ENCODE measurements around the gene RHEB. TPM values are rescaled to one million over a fixed set of nuclear protein-coding genes. Genes with fewer than 3 reads are reported as not detected.

Gene RHEB
- total and polyA plus RNA-seq, 2 of the 13 experiments (the other 11 are each of a cell fraction or from before 2014, with no cell fraction given), result 55.0 to 77.6 TPM

- TF ChIP-seq ZNF670 (CRISPR knock-in tag; IDR thresholded peaks at IDR 0.05; ENCODE audit: borderline replicate concordance) (no peak), ZSCAN29 (CRISPR knock-in tag; conservative IDR thresholded peaks at IDR 0.05) (no peak)
These were observed 81.7 kb downstream of the RHEB start (continued) for GRCh38 chr7:151437866-151438516.

GRCh38 chr7:151437159-151437553 is 82.5 kb downstream of the RHEB start:
- DNase-seq (ENCODE audit: low spot score) (no peak), FAIRE-seq (no peak), ATAC-seq (no peak)
- H3K9me3 ChIP-seq (ENCODE audit: low read length), result no peaks in the 10 kb centered on the region
- no peaks in the 10 kb centered on the region for H3K4me1 ChIP-seq (ENCODE audit: insufficient read depth, low read length)
- no peak overlapping the region for H3K4me2 ChIP-seq (ENCODE audit: low read depth, low read length)
- H2AFZ ChIP-seq (ENCODE audit: low read length), result no peak overlapping the region
- H3K27me3 ChIP-seq (ENCODE audit: control insufficient read depth in 1 of 2, insufficient read depth in 2 of 2, low read length in 2 of 2), result peaks cover 19 to 80% of the 10 kb centered on the region in 2 experiments
- TF ChIP-seq RELA (CRISPR knock-in tag; IDR thresholded peaks at IDR 0.05), result no peak
- TF ChIP-seq ZNF136 (CRISPR knock-in tag; IDR thresholded peaks at IDR 0.05; ENCODE audit: low read depth), result no peak
- H4K20me1 ChIP-seq (ENCODE audit: insufficient read depth, low read length), result no peaks in the 10 kb centered on the region
- ChIA-PET CTCF (ENCODE audit: low intra/inter-chr PET ratio, low total read pairs) (no interaction called here), POLR2A (no interaction called here)
- H3K27ac ChIP-seq (ENCODE audit: extremely low read length, insufficient read depth, low read length), result no peak overlapping the region
- no peaks in the 10 kb centered on the region for H3K79me2 ChIP-seq (ENCODE audit: insufficient read depth, low read length)
- WGBS (ENCODE audit: low lambda C conversion rate), result 0% methylated on average over 1 of the region's 13 CpGs
- no peak overlapping the region for H3K9ac ChIP-seq (ENCODE audit: insufficient read depth, low read depth, low read length)
- in situ Hi-C loops (cut with HindIII; ENCODE audit: extremely low pct_ligation_motif_present, low pct_unique_long_range_greater_than_20kb), result no loop called here
- intact Hi-C loops (cut with micrococcal nuclease; ENCODE audit: unreplicated experiment), result no loop called here
- BruUV-seq (replicated peaks), result no TSS peak
- no peaks in the 10 kb centered on the region for H3K36me3 ChIP-seq (replicated peaks in 1 of 2; ENCODE audit: control insufficient read depth in 1 of 2, insufficient read depth in 2 of 2, low read length in 2 of 2)
- no peak overlapping the region for H3K4me3 ChIP-seq (replicated peaks in 1 of 3; ENCODE audit: insufficient read depth in 1 of 3, low read depth in 2 of 3, low read length in 3 of 3)

- no peaks in the 10 kb centered on the region for H3K4me1 ChIP-seq (ENCODE audit: insufficient read depth, low read length)
- intact Hi-C loops (cut with micrococcal nuclease; ENCODE audit: unreplicated experiment), result no loop called here
- no peak overlapping the region for H3K9ac ChIP-seq (ENCODE audit: insufficient read depth, low read depth, low read length)
- FAIRE-seq (no peak), DNase-seq (ENCODE audit: low spot score) (no peak), ATAC-seq (no peak)
- 44% methylated on average over 9 of the region's 9 CpGs for WGBS (ENCODE audit: low lambda C conversion rate)
- CTCF ChIA-PET (ENCODE audit: low intra/inter-chr PET ratio, low total read pairs), result no interaction called here
- no peak overlapping the region for H3K4me3 ChIP-seq (replicated peaks in 1 of 3; ENCODE audit: insufficient read depth in 1 of 3, low read depth in 2 of 3, low read length in 3 of 3)
- no TSS peak for BruUV-seq (replicated peaks)
- in situ Hi-C loops (cut with HindIII; ENCODE audit: extremely low pct_ligation_motif_present, low pct_unique_long_range_greater_than_20kb), result no loop called here
- POLR2A ChIA-PET, result no interaction called here
- H3K36me3 ChIP-seq (replicated peaks in 1 of 2; ENCODE audit: control insufficient read depth in 1 of 2, insufficient read depth in 2 of 2, low read length in 2 of 2), result no peaks in the 10 kb centered on the region
- no peak overlapping the region for H2AFZ ChIP-seq (ENCODE audit: low read length)
- H3K9me3 ChIP-seq (ENCODE audit: low read length), result no peaks in the 10 kb centered on the region
- no peaks in the 10 kb centered on the region for H4K20me1 ChIP-seq (ENCODE audit: insufficient read depth, low read length)
- no peak overlapping the region for H3K27ac ChIP-seq (ENCODE audit: extremely low read length, insufficient read depth, low read length)
- H3K4me2 ChIP-seq (ENCODE audit: low read depth, low read length), result no peak overlapping the region
- peaks cover 19 to 80% of the 10 kb centered on the region in 2 experiments for H3K27me3 ChIP-seq (ENCODE audit: control insufficient read depth in 1 of 2, insufficient read depth in 2 of 2, low read length in 2 of 2)
- no peaks in the 10 kb centered on the region for H3K79me2 ChIP-seq (ENCODE audit: insufficient read depth, low read length)
- TF ChIP-seq ZBED4 (CRISPR knock-in tag; IDR thresholded peaks at IDR 0.05; ENCODE audit: borderline replicate concordance) (no peak), ZNF691 (CRISPR knock-in tag; IDR thresholded peaks at IDR 0.05; ENCODE audit: borderline replicate concordance, low read depth) (no peak), TAF15 (IDR thresholded peaks at IDR 0.05; ENCODE audit: low read depth, low read length, poor library complexity, severe bottlenecking) (no peak), GATAD1 (CRISPR knock-in tag; IDR thresholded peaks at IDR 0.05) (no peak), MYPOP (CRISPR knock-in tag; IDR thresholded peaks at IDR 0.05) (no peak)
These were observed 83.1 kb downstream of the RHEB start for GRCh38 chr7:151436446-151437158.

Measured in HepG2 (cell line).